Hepatocyte (in vitro differentiated cells): Measurements from ENCODE around the gene TP53RK. TPM values are rescaled to one million over a fixed set of nuclear protein-coding genes. Genes with fewer than 3 reads are reported as not detected.

ENCODE experiments used
- DNase-seq: peaks from one replicate; pipeline ENCODE4 v3.0.0-alpha.2; 2016; ENCODE audit warnings: low spot score
- H2AFZ ChIP-seq: fragments of 200-600 bp; sonication (generic); 2 replicates; pipeline ENCODE4 v1.6.0; 2016; ENCODE audit warnings: antibody characterized with exemption, mild to moderate bottlenecking
- H3K27ac ChIP-seq: fragments of 200-600 bp; sonication (generic); 2 replicates; pipeline ENCODE4 v1.5.1; 2016; ENCODE audit warnings: mild to moderate bottlenecking
- H3K27me3 ChIP-seq: fragments of 200-600 bp; sonication (generic); 2 replicates; pipeline ENCODE4 v1.6.1; 2016
- H3K36me3 ChIP-seq: fragments of 200-600 bp; sonication (generic); replicated peaks from 2 replicates; pipeline ENCODE4 v1.5.1; 2016; ENCODE audit warnings: low read depth; ENCODE audit not compliant: insufficient read depth
- H3K4me1 ChIP-seq: fragments of 200-600 bp; sonication (generic); 2 replicates; pipeline ENCODE4 v1.5.1; 2016; ENCODE audit warnings: mild to moderate bottlenecking, moderate library complexity; ENCODE audit not compliant: insufficient read depth
- H3K4me2 ChIP-seq: fragments of 200-600 bp; sonication (generic); 2 replicates; pipeline ENCODE4 v1.6.0; 2016
- H3K4me3 ChIP-seq: fragments of 200-600 bp; sonication (generic); 2 replicates; pipeline ENCODE4 v1.5.1; 2016; ENCODE audit warnings: mild to moderate bottlenecking
- H3K79me2 ChIP-seq: fragments of 200-600 bp; sonication (generic); 2 replicates; pipeline ENCODE4 v1.6.0; 2017; ENCODE audit warnings: mild to moderate bottlenecking
- H3K9me2 ChIP-seq: fragments of 200-600 bp; sonication (generic); replicated peaks from 2 replicates; pipeline ENCODE4 v1.6.0; 2017; ENCODE audit warnings: mild to moderate bottlenecking; ENCODE audit not compliant: insufficient read depth
- H3K9me3 ChIP-seq: fragments of 200-600 bp; sonication (generic); 2 replicates; pipeline ENCODE4 v1.5.1; 2016; ENCODE audit warnings: low read depth, mild to moderate bottlenecking
- H4K20me1 ChIP-seq: fragments of 200-600 bp; sonication (generic); 2 replicates; pipeline ENCODE4 v1.6.0; 2016; ENCODE audit warnings: mild to moderate bottlenecking; ENCODE audit not compliant: insufficient read depth, poor library complexity, severe bottlenecking
- EZH2 ChIP-seq: fragments of 200-600 bp; sonication (generic); IDR thresholded peaks from 2 replicates; pipeline ENCODE4 v1.6.1; 2016; ENCODE audit warnings: antibody characterized with exemption, mild to moderate bottlenecking, borderline replicate concordance
- EZH2phosphoT487 ChIP-seq: fragments of 200-600 bp; sonication (generic); IDR thresholded peaks from one replicate; pipeline ENCODE4 v1.6.1; 2018; ENCODE audit warnings: antibody characterized with exemption, mild to moderate bottlenecking, low read depth, moderate library complexity; ENCODE audit not compliant: unreplicated experiment, severe bottlenecking
- WGBS: methylation state at CpG from one replicate; pipeline ENCODE4 v1.1.6; 2016; ENCODE audit warnings: low lambda C conversion rate; ENCODE audit errors: missing lambda C conversion rate; 5-methylcytosine and 5-hydroxymethylcytosine counted together
- polyA plus RNA-seq: library from polyadenylated mRNA; unstranded; fragments of >200 nt; fragmentation: Nextera tagmentation; extraction: Ambion mirVana; gene quantifications from 2 replicates; pipeline ENCODE4 v1.2.1, GENCODE V29; 2016
- total RNA-seq: library from RNA; depleted of rRNA; stranded (reverse); fragments of >200 nt; gene quantifications from 2 replicates; pipeline ENCODE4 v1.2.3, GENCODE V29; 2014
- TF ChIP-seq, protein P1 (sequence below): fragments of 200-600 bp; sonication (generic); IDR thresholded peaks from 2 replicates; pipeline ENCODE4 v1.5.1; 2016; ENCODE audit warnings: antibody characterized with exemption, mild to moderate bottlenecking; ENCODE audit not compliant: poor library complexity

TP53RK gene
- total and polyA plus RNA-seq, 2 experiments from 2014 or later: 19.6 to 19.8 TPM

DNA sequence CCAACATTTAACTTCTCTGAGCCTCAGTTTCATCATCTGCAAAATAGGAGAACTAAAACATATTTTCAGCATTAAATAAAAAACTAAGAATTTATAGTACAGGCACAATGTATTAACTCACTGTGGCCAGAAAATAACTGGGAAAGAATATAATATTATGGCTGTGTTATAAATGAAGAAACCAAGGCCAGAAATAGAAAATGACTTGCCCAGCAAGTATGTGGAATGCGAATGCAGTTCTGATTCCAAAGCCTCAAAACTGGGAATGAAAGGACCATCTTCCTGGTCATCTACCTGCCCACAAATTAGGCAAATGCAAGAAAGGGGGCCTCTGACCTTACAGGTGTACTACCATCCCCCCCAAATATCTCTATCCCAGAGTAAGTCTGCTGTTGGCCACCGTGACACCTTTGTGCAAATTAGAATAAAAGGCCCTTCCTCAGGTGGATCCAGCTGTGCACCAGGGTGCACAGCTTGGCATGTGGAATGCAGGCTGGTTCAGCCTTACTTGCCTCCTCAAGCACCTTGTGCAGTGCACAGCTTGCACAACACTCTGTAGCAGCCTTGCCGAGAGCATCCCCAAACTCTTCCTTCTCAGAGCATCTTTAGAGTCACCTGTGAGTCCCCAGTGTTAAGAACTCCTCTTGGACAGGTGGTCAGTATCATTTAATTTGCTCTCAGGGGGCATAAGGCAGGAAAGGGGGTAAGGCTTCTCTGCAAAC is 42.4 kb downstream of the TP53RK start:
- Histone ChIP-seq H3K9me3 (no peaks in the 10 kb centered on the region), H3K36me3 (no peaks in the 10 kb centered on the region), H3K79me2 (no peaks in the 10 kb centered on the region), H2AFZ (no peak overlapping the region), H3K9me2 (no peaks in the 10 kb centered on the region), H3K4me3 (no peak overlapping the region), H3K4me1 (peaks cover 3% of the 10 kb centered on the region), H3K27ac (no peak overlapping the region), H4K20me1 (no peaks in the 10 kb centered on the region), H3K4me2 (no peak overlapping the region), H3K27me3 (peaks cover 17% of the 10 kb centered on the region)
- DNase-seq: no peak
- TF ChIP-seq EZH2phosphoT487: no peak
- TF ChIP-seq EZH2: no peak
- TF ChIP-seq, protein P1, sequence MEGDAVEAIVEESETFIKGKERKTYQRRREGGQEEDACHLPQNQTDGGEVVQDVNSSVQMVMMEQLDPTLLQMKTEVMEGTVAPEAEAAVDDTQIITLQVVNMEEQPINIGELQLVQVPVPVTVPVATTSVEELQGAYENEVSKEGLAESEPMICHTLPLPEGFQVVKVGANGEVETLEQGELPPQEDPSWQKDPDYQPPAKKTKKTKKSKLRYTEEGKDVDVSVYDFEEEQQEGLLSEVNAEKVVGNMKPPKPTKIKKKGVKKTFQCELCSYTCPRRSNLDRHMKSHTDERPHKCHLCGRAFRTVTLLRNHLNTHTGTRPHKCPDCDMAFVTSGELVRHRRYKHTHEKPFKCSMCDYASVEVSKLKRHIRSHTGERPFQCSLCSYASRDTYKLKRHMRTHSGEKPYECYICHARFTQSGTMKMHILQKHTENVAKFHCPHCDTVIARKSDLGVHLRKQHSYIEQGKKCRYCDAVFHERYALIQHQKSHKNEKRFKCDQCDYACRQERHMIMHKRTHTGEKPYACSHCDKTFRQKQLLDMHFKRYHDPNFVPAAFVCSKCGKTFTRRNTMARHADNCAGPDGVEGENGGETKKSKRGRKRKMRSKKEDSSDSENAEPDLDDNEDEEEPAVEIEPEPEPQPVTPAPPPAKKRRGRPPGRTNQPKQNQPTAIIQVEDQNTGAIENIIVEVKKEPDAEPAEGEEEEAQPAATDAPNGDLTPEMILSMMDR: no peak
- 86% methylated on average over 3 of the region's 3 CpGs for WGBS

DNA sequence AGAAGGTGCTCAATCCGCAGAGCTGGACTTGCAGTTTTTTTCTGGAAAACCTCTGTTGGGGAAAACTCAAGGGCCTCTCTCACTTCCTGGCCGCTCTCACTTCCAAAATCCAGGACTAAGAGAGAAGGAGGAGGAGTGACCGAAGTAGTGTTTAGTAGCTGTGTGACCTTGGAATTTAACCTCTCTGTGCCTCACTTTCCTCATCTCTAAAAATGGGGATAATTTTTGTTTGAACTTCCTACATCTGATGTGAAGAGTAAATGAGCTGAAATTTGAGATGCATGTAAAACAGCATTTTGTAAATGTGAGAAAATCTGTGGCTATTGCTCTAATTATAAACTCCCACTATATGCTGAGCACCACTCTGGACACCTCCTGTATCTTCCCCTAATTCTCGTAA is 43.1 kb downstream of the TP53RK start:
- Histone ChIP-seq H3K9me3 (no peaks in the 10 kb centered on the region), H2AFZ (no peak overlapping the region), H3K4me1 (no peaks in the 10 kb centered on the region), H4K20me1 (no peaks in the 10 kb centered on the region), H3K27ac (no peak overlapping the region), H3K4me2 (no peak overlapping the region), H3K9me2 (no peaks in the 10 kb centered on the region), H3K4me3 (no peak overlapping the region), H3K79me2 (no peaks in the 10 kb centered on the region), H3K36me3 (no peaks in the 10 kb centered on the region), H3K27me3 (peaks cover 10% of the 10 kb centered on the region)
- TF ChIP-seq EZH2phosphoT487 (no peak), EZH2 (no peak)
- TF ChIP-seq, protein P1: no peak
- no peak for DNase-seq
- WGBS: 90% methylated on average over 4 of the region's 4 CpGs

DNA sequence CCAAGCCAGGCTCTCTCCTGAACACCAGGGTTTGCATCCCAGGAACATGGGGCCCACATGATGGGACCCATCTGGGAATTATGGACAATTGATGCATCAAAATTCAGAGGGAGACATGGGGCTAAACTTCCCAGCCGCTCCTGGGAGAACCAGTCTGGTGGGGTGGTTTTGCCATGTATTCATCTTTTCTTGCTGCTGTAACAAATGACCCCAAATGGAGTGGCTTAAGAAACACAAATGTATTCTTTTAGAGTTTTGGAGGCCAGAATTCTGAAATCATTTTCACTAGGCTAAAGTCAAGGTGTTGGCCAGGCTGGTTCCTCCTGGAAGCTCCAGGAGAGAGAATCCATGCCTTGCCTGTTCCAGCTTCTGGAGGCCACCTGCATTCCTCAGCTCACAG is 44.5 kb downstream of the TP53RK start:
- H4K20me1 ChIP-seq: no peaks in the 10 kb centered on the region
- WGBS: 95% methylated on average over 1 of the region's 1 CpG
- no peaks in the 10 kb centered on the region for H3K9me3 ChIP-seq
- no peak overlapping the region for H3K4me3 ChIP-seq
- H3K79me2 ChIP-seq: no peaks in the 10 kb centered on the region
- no peaks in the 10 kb centered on the region for H3K4me1 ChIP-seq
- H3K4me2 ChIP-seq: no peak overlapping the region
- DNase-seq: no peak
- no peak overlapping the region for H2AFZ ChIP-seq
- H3K36me3 ChIP-seq: no peaks in the 10 kb centered on the region
- no peak overlapping the region for H3K27ac ChIP-seq
- no peaks in the 10 kb centered on the region for H3K9me2 ChIP-seq
- TF ChIP-seq EZH2phosphoT487 (no peak), EZH2 (no peak)
- TF ChIP-seq, protein P1: no peak
- no peaks in the 10 kb centered on the region for H3K27me3 ChIP-seq
